Upper lobe of left lung (tissue), 4 donors: ENCODE results near the gene ADCY9.

Experiments
- CTCF ChIP-seq, 6 experiments: fragments of 450-650 bp in 4 of 6; fragments of 200-600 bp in 2 of 6; sonication (generic) in 2 of 6; IDR thresholded peaks; one replicate each; pipeline ENCODE4 v1.5.1; 2016 to 2019; ENCODE audit warnings: antibody characterized with exemption in 6 of 6
- EP300 ChIP-seq, 4 donors: sonication (generic); formaldehyde crosslinking; IDR thresholded peaks; one replicate each; pipeline ENCODE4 v1.5.1; 2017; ENCODE audit warnings: antibody characterized with exemption in 4 of 4, control low read depth in 2 of 4
- POLR2AphosphoS5 ChIP-seq, 2 donors: sonication (generic); formaldehyde crosslinking; IDR thresholded peaks; one replicate each; pipeline ENCODE4 v1.5.1; 2017; ENCODE audit warnings: antibody characterized with exemption in 2 of 2

GRCh38 chr16:4052096-4052495 lies 64.1 kb downstream of the ADCY9 start:
- TF ChIP-seq CTCF (IDR thresholded peaks at IDR 0.05) (no peak), POLR2AphosphoS5 (IDR thresholded peaks at IDR 0.05) (no peak), EP300 (IDR thresholded peaks at IDR 0.05) (no peak)
